Thyroid gland (tissue), 4 donors: ENCODE data around the gene KRT81. TPM values are rescaled to one million over a fixed set of nuclear protein-coding genes. Genes with fewer than 3 reads are reported as not detected.

ENCODE experiments used
- DNase-seq, 2 donors: peaks; one replicate each; pipeline ENCODE4 v3.0.0-alpha.2; 2019
- H3K27ac ChIP-seq, 3 donors: fragments of 200-600 bp; sonication (generic); 1 replicate in 2 of 3; 2 replicates in 1 of 3; pipeline ENCODE4 v1.5.1; 2016 to 2019; ENCODE audit warnings: mild to moderate bottlenecking in 1 of 3, moderate library complexity in 1 of 3
- H3K27me3 ChIP-seq: fragments of 200-600 bp; sonication (generic); one replicate; pipeline ENCODE4 v1.5.1; 2019
- H3K36me3 ChIP-seq, 2 donors: fragments of 200-600 bp; sonication (generic); one replicate each; pipeline ENCODE4 v1.5.1; 2016 to 2019
- H3K4me1 ChIP-seq, 2 donors: fragments of 200-600 bp; sonication (generic); one replicate each; pipeline ENCODE4 v1.5.1; 2017 to 2019
- H3K4me3 ChIP-seq, 3 donors: fragments of 200-600 bp; sonication (generic); replicated peaks in 1 of 3; 1 replicate in 2 of 3; 2 replicates in 1 of 3; pipeline ENCODE4 v1.5.1; 2016; ENCODE audit warnings: mild to moderate bottlenecking in 1 of 3
- H3K9me3 ChIP-seq: fragments of 200-600 bp; sonication (generic); one replicate; pipeline ENCODE4 v1.5.1; 2017
- POLR2A ChIP-seq, 2 donors: fragments of 450-650 bp; IDR thresholded peaks; one replicate each; pipeline ENCODE4 v1.6.1; 2017; ENCODE audit warnings: antibody characterized with exemption in 2 of 2, mild to moderate bottlenecking in 2 of 2, moderate library complexity in 1 of 2
- WGBS, 2 donors: methylation state at CpG; one replicate each; pipeline ENCODE4 v1.1.5; 2017; 5-methylcytosine and 5-hydroxymethylcytosine counted together
- intact Hi-C: fragments of 100-400 bp; cut with DNase I; formaldehyde crosslinking; loops from one replicate; pipeline ENCODE4 v1.15.1; 2023
- total RNA-seq, 4 donors: library from RNA; depleted of rRNA; stranded (reverse); fragments of >200 nt; gene quantifications; one replicate each; pipeline ENCODE4 v1.2.3, GENCODE V29; 2016
- TF ChIP-seq, protein P1 (sequence below), 6 experiments: fragments of 200-600 bp in 3 of 6; fragments of 450-650 bp in 3 of 6; sonication (generic) in 3 of 6; IDR thresholded peaks; one replicate each; pipeline ENCODE4 v1.5.1; 2016 to 2019; ENCODE audit warnings: antibody characterized with exemption in 6 of 6, mild to moderate bottlenecking in 2 of 6, inconsistent platforms in 1 of 6, moderate library complexity in 1 of 6

Gene KRT81
- total RNA-seq, 4 donors from 2014 or later, result 0.11 to 0.71 TPM; not detected in 2

DNA sequence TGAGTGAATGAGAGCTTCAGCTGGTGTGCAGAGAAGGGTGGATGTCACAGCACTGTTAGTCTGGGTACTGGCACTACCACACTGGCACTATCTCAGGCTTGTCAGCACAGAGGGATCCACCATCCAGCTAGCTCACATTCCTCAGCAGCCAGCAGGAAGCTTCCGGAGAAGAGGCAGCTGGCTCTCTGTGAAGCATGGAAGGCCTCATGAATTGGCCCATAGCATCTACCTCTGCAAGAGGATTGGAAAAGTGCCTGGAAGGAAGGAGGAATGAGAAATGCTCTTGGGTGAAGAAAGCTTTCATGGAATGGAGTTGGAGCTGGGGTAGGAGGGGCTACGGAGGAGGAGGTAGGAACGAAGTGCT is 19.9 kb upstream of the KRT81 start:
- Histone ChIP-seq H3K4me3 (no peak overlapping the region), H3K36me3 (no peaks in the 10 kb centered on the region), H3K9me3 (no peaks in the 10 kb centered on the region), H3K27me3 (no peaks in the 10 kb centered on the region), H3K27ac (no peak overlapping the region), H3K4me1 (peaks cover 16 to 20% of the 10 kb centered on the region in 2 donors)
- WGBS, 2 donors, result 78 to 94% methylated on average over 3 of the region's 3 CpGs
- intact Hi-C loops, result no loop called here
- TF ChIP-seq POLR2A (IDR thresholded peaks at IDR 0.05), result no peak
- TF ChIP-seq, protein P1, sequence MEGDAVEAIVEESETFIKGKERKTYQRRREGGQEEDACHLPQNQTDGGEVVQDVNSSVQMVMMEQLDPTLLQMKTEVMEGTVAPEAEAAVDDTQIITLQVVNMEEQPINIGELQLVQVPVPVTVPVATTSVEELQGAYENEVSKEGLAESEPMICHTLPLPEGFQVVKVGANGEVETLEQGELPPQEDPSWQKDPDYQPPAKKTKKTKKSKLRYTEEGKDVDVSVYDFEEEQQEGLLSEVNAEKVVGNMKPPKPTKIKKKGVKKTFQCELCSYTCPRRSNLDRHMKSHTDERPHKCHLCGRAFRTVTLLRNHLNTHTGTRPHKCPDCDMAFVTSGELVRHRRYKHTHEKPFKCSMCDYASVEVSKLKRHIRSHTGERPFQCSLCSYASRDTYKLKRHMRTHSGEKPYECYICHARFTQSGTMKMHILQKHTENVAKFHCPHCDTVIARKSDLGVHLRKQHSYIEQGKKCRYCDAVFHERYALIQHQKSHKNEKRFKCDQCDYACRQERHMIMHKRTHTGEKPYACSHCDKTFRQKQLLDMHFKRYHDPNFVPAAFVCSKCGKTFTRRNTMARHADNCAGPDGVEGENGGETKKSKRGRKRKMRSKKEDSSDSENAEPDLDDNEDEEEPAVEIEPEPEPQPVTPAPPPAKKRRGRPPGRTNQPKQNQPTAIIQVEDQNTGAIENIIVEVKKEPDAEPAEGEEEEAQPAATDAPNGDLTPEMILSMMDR (IDR thresholded peaks at IDR 0.05), result no peak
- DNase-seq, result no peak

DNA sequence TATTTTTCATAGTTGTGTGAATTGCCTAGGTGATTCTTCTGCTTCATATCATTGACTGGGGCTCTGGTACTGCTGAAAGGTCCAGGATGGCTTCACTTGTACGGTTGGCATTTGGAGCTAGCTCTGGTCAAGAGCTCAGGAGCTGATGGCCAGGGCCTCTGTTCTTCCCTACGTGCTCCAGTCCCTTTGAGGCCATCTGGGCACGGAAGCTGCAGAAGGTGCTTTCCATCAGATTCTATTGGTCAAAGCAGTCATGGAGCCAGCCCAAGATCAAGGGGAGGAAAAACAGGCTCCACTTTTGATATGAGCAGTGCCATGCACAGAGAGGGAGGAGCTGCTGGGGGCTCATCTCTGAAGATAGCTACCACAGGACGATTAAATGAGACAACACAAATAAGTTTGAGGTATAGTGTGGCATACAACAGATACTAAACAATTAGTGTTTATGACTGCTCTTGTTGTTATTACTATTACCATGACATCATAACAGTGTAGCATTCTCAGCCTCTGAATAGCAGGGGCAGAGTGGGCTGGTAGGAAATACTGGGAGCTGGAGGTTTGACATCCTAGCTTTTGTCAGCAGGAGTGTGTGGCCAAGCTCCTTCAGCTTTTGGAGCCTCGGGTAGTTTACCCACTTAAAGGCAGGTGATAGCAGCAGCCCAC is 19.4 kb upstream of the KRT81 start:
- Histone ChIP-seq H3K4me1 (peaks cover 16 to 20% of the 10 kb centered on the region in 2 donors), H3K27ac (no peak overlapping the region), H3K27me3 (no peaks in the 10 kb centered on the region), H3K36me3 (no peaks in the 10 kb centered on the region), H3K9me3 (no peaks in the 10 kb centered on the region), H3K4me3 (no peak overlapping the region)
- intact Hi-C loops, result no loop called here
- DNase-seq, result no peak
- TF ChIP-seq, protein P1 (IDR thresholded peaks at IDR 0.05), result no peak
- no peak for TF ChIP-seq POLR2A (IDR thresholded peaks at IDR 0.05)
- 78 to 92% methylated on average over 5 of the region's 5 CpGs for WGBS, 2 donors

DNA sequence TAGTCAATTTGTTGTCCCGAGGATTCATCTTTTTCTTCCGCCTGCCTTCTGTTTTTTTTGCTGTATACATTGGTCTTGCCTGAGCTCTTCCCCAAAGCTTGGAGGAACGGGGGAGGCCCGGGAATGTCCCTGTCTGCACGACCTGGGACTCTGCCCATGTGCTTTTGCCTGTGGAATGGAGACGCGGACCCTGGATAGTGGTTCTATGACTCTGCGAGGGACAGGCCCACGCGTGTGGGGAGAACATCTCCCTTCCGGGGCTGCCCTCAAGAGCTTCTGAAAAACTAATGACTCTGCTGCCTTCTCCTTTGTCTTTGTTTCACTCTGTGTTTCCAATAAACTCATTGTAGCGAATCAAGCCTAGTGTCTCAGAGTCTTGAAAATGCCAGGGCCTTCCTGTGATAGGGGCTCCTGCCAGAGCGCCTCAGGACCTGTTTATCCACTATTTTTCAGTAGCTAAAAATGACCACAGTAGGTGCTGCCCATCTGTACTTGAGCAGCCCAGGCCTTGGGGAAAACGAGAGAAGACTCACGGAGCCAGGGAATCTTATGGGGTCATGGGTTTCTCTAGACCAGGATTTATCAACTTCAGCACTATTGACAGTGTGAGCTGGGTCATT is 17.6 kb upstream of the KRT81 start:
- intact Hi-C loops, result no loop called here

GRCh38 chr12:52307836-52308805 is 16.8 kb upstream of the KRT81 start:
- Histone ChIP-seq H3K27ac (peak overlapping the region; percentile 88 to 96 (median 93)), H3K4me3 (peak overlapping the region in 2 of 3 donors; percentile 31 to 40)
- peak in 1 of 2 donors; percentile 84 for TF ChIP-seq POLR2A (IDR thresholded peaks at IDR 0.05)
- TF ChIP-seq, protein P1 (IDR thresholded peaks at IDR 0.05), result peak in 5 of 6 experiments; percentile 27 to 53 (median 32)

More for the DNA sequence above, 17.6 kb upstream of the KRT81 start:
- TF ChIP-seq, protein P1 (IDR thresholded peaks at IDR 0.05), result no peak
- no peak for TF ChIP-seq POLR2A (IDR thresholded peaks at IDR 0.05)
- no peaks in the 10 kb centered on the region for H3K27me3 ChIP-seq
- H3K9me3 ChIP-seq, result no peaks in the 10 kb centered on the region
- H3K4me1 ChIP-seq, result peaks cover 16 to 20% of the 10 kb centered on the region in 2 donors
- WGBS, 2 donors, result 30 to 31% methylated on average over 15 of the region's 15 CpGs
- H3K27ac ChIP-seq, result peak overlapping the region; percentile 88 to 96 (median 93)
- peak; percentile 68 to 72 for DNase-seq
- H3K36me3 ChIP-seq, result no peaks in the 10 kb centered on the region
- H3K4me3 ChIP-seq, result peak overlapping the region in 1 of 3 donors; percentile 31

More at GRCh38 chr12:52307836-52308805, 16.8 kb upstream of the KRT81 start:
- WGBS, 2 donors, result 8 to 19% methylated on average over 17 to 40 of the region's 71 CpGs
- Histone ChIP-seq H3K9me3 (no peaks in the 10 kb centered on the region), H3K27me3 (no peaks in the 10 kb centered on the region), H3K36me3 (no peaks in the 10 kb centered on the region), H3K4me1 (peaks cover 16 to 20% of the 10 kb centered on the region in 2 donors)
- intact Hi-C loops, result no loop called here
- DNase-seq, result peak; percentile 86 to 87
